Body of pancreas (tissue), 4 donors: Measurements from ENCODE around the gene KCNQ5.

ENCODE experiments used
- POLR2A ChIP-seq, 3 donors: fragments of 450-650 bp; IDR thresholded peaks; one replicate each; pipeline ENCODE4 v1.6.1; 2016; ENCODE audit warnings: antibody characterized with exemption in 3 of 3, mild to moderate bottlenecking in 2 of 3
- TF ChIP-seq, protein P1 (sequence below), 7 experiments: fragments of 450-650 bp in 4 of 7; fragments of 200-600 bp in 3 of 7; sonication (generic) in 3 of 7; IDR thresholded peaks; one replicate each; pipeline ENCODE4 v1.5.1; 2016 to 2019; ENCODE audit warnings: antibody characterized with exemption in 7 of 7

DNA sequence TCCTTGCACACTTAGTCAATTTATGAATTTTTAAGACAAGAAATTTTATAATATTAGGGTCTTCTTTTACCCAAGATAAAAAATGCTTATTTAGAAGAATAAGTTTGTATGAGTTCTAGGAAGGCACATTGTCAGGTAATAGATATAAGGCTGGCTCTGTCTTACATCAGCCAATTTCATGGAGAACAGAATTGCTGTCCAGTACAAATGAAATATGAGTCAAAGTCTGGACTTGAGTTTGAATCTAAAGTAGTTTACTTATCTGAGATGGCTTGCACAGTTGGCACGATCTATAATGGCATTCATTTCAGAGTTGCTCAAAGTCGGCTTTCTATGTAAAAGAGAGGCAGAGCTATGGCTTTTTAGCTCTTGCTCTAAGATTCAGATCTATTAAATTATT lies 228.2 kb downstream of the KCNQ5 start:
- TF ChIP-seq, protein P1, sequence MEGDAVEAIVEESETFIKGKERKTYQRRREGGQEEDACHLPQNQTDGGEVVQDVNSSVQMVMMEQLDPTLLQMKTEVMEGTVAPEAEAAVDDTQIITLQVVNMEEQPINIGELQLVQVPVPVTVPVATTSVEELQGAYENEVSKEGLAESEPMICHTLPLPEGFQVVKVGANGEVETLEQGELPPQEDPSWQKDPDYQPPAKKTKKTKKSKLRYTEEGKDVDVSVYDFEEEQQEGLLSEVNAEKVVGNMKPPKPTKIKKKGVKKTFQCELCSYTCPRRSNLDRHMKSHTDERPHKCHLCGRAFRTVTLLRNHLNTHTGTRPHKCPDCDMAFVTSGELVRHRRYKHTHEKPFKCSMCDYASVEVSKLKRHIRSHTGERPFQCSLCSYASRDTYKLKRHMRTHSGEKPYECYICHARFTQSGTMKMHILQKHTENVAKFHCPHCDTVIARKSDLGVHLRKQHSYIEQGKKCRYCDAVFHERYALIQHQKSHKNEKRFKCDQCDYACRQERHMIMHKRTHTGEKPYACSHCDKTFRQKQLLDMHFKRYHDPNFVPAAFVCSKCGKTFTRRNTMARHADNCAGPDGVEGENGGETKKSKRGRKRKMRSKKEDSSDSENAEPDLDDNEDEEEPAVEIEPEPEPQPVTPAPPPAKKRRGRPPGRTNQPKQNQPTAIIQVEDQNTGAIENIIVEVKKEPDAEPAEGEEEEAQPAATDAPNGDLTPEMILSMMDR (IDR thresholded peaks at IDR 0.05) = no peak
- TF ChIP-seq POLR2A (IDR thresholded peaks at IDR 0.05) = no peak
